GM12891 (cell line): ENCODE results near the gene PLBD2.

ENCODE experiments used
- PAX5 ChIP-seq: IDR thresholded peaks from 2 replicates; pipeline ENCODE4 v1.6.1; 2011; ENCODE audit warnings: low read length, moderate library complexity, mild to moderate bottlenecking; ENCODE audit not compliant: insufficient read depth, severe bottlenecking
- POLR2A ChIP-seq: IDR thresholded peaks from 2 replicates; pipeline ENCODE4 v1.6.1; 2011; ENCODE audit warnings: low read depth, low read length, control low read depth
- POLR2AphosphoS5 ChIP-seq: IDR thresholded peaks from 2 replicates; pipeline ENCODE4 v1.6.1; 2011; ENCODE audit warnings: low read depth, low read length, control low read depth
- POU2F2 ChIP-seq: IDR thresholded peaks from 2 replicates; pipeline ENCODE4 v1.6.1; 2011; ENCODE audit warnings: low read depth, mild to moderate bottlenecking, control low read depth, low read length, moderate library complexity
- SPI1 ChIP-seq: IDR thresholded peaks from 2 replicates; pipeline ENCODE4 v1.6.1; 2011; ENCODE audit warnings: low read depth, low read length, control low read depth
- TAF1 ChIP-seq: IDR thresholded peaks from 2 replicates; pipeline ENCODE4 v1.6.1; 2011; ENCODE audit warnings: low read depth, low read length, control low read depth

DNA sequence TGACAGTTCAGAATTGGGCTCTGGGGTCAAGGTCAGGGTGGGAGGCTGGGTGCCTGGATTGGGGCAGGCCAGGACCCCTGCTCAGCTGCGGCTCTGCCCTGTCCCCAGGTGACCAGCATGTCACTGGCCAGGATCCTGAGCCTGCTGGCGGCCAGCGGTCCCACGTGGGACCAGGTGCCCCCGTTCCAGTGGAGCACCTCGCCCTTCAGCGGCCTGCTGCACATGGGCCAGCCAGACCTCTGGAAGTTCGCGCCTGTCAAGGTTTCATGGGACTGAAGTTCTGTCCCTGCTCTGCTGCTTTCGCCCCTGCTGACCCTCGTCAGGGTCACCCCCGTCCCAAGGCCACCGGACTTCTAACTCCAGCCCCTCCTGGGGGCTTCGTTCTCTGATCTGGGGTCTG lies 30.0 kb downstream of the PLBD2 start:
- TF ChIP-seq SPI1 (no peak), TAF1 (no peak), POLR2A (no peak), POLR2AphosphoS5 (no peak), PAX5 (no peak), POU2F2 (no peak)
